ENCODE data around the gene GLA.

Gene GLA

GRCh38 chrX:101377547-101377946 is 30.2 kb downstream of the GLA start:
- H3K4ac ChIP-seq (ENCODE audit: low read length) = no peak overlapping the region
- H2AFZ ChIP-seq (ENCODE audit: low read length) = peak overlapping the region; percentile 23
- H3K4me2 ChIP-seq (ENCODE audit: insufficient read depth, low read length, poor library complexity, severe bottlenecking) = no peak overlapping the region
- no peak overlapping the region for H2BK15ac ChIP-seq (ENCODE audit: low read length)
- no peak overlapping the region for H2BK12ac ChIP-seq (ENCODE audit: low read length)
- no CpG with 5 or more reads among the region's 1 CpG for WGBS, 2 donors (ENCODE audit: extremely low coverage in 2 of 2, insufficient read length in 2 of 2, insufficient replicate concordance in 1 of 2)
- no peak overlapping the region for H4K91ac ChIP-seq (ENCODE audit: low read depth, low read length, poor library complexity)
- H3K4me1 ChIP-seq (ENCODE audit: control insufficient read depth in 2 of 2, insufficient read depth in 1 of 2, low read depth in 1 of 2, low read length in 2 of 2) = no peaks in the 10 kb centered on the region
- no peak overlapping the region for H3K18ac ChIP-seq (ENCODE audit: low read length)
- no peak overlapping the region for H3K14ac ChIP-seq (ENCODE audit: low read length)
- H2BK5ac ChIP-seq (ENCODE audit: low read length) = no peak overlapping the region
- H3K9ac ChIP-seq (ENCODE audit: low read depth, low read length, poor library complexity) = no peak overlapping the region
- no peak overlapping the region for H3K23ac ChIP-seq (ENCODE audit: low read depth, low read length, poor library complexity)
- no peak overlapping the region for H2BK120ac ChIP-seq (ENCODE audit: low read depth, low read length)
- H3K36me3 ChIP-seq (replicated peaks in 1 of 2; ENCODE audit: control insufficient read depth in 2 of 2, insufficient read depth in 2 of 2, low read length in 2 of 2) = no peaks in the 10 kb centered on the region
- no peak overlapping the region for H4K8ac ChIP-seq (ENCODE audit: low read depth, low read length)
- DNase-seq (ENCODE audit: low spot score) = no peak
- no peaks in the 10 kb centered on the region for H3K79me1 ChIP-seq (ENCODE audit: low read depth, low read length)
- H3K27ac ChIP-seq (replicated peaks; ENCODE audit: low read length) = no peak overlapping the region
- H2AK5ac ChIP-seq (ENCODE audit: low read depth, low read length) = no peak overlapping the region
- no peaks in the 10 kb centered on the region for H3K9me3 ChIP-seq (replicated peaks in 1 of 2; ENCODE audit: control insufficient read depth in 2 of 2, insufficient read depth in 1 of 2, low read depth in 1 of 2, low read length in 2 of 2)
- no peak overlapping the region for H3K4me3 ChIP-seq (ENCODE audit: low read length in 2 of 2)
- peaks cover 0 to 11% (median 0%) of the 10 kb centered on the region in 3 experiments for H3K27me3 ChIP-seq (ENCODE audit: control insufficient read depth in 3 of 3, insufficient read depth in 3 of 3, low read depth in 1 of 3, low read length in 3 of 3)

- Histone ChIP-seq H3K27me3 (ENCODE audit: control insufficient read depth in 3 of 3, insufficient read depth in 3 of 3, low read depth in 1 of 3, low read length in 3 of 3) (peaks cover 0 to 11% (median 0%) of the 10 kb centered on the region in 3 experiments), H3K4me3 (ENCODE audit: low read length in 2 of 2) (no peak overlapping the region), H4K8ac (ENCODE audit: low read depth, low read length) (no peak overlapping the region), H3K4me2 (ENCODE audit: insufficient read depth, low read length, poor library complexity, severe bottlenecking) (no peak overlapping the region), H3K4ac (ENCODE audit: low read length) (no peak overlapping the region), H3K23ac (ENCODE audit: low read depth, low read length, poor library complexity) (no peak overlapping the region), H4K91ac (ENCODE audit: low read depth, low read length, poor library complexity) (no peak overlapping the region), H3K14ac (ENCODE audit: low read length) (no peak overlapping the region), H3K36me3 (replicated peaks in 1 of 2; ENCODE audit: control insufficient read depth in 2 of 2, insufficient read depth in 2 of 2, low read length in 2 of 2) (no peaks in the 10 kb centered on the region), H3K9ac (ENCODE audit: low read depth, low read length, poor library complexity) (no peak overlapping the region), H2AK5ac (ENCODE audit: low read depth, low read length) (no peak overlapping the region), H3K79me1 (ENCODE audit: low read depth, low read length) (no peaks in the 10 kb centered on the region), H3K18ac (ENCODE audit: low read length) (no peak overlapping the region), H3K27ac (replicated peaks; ENCODE audit: low read length) (no peak overlapping the region), H2BK5ac (ENCODE audit: low read length) (no peak overlapping the region), H2BK120ac (ENCODE audit: low read depth, low read length) (no peak overlapping the region), H3K9me3 (replicated peaks in 1 of 2; ENCODE audit: control insufficient read depth in 2 of 2, insufficient read depth in 1 of 2, low read depth in 1 of 2, low read length in 2 of 2) (no peaks in the 10 kb centered on the region), H2AFZ (ENCODE audit: low read length) (peak overlapping the region; percentile 72), H2BK12ac (ENCODE audit: low read length) (no peak overlapping the region), H2BK15ac (ENCODE audit: low read length) (no peak overlapping the region), H3K4me1 (ENCODE audit: control insufficient read depth in 2 of 2, insufficient read depth in 1 of 2, low read depth in 1 of 2, low read length in 2 of 2) (peaks cover 0 to 2% of the 10 kb centered on the region in 2 donors)
- WGBS, 2 donors (ENCODE audit: extremely low coverage in 2 of 2, insufficient read length in 2 of 2, insufficient replicate concordance in 1 of 2) = no CpG with 5 or more reads among the region's 3 CpGs
- DNase-seq (ENCODE audit: low spot score) = no peak
Measured at GRCh38 chrX:101370888-101371504, 36.7 kb downstream of the GLA start.

- Histone ChIP-seq H3K4me3 (ENCODE audit: low read length in 2 of 2) (no peak overlapping the region), H3K36me3 (replicated peaks in 1 of 2; ENCODE audit: control insufficient read depth in 2 of 2, insufficient read depth in 2 of 2, low read length in 2 of 2) (no peaks in the 10 kb centered on the region), H2AFZ (ENCODE audit: low read length) (no peak overlapping the region), H3K9ac (ENCODE audit: low read depth, low read length, poor library complexity) (no peak overlapping the region), H3K14ac (ENCODE audit: low read length) (no peak overlapping the region), H2BK5ac (ENCODE audit: low read length) (no peak overlapping the region), H2BK120ac (ENCODE audit: low read depth, low read length) (no peak overlapping the region), H3K27me3 (ENCODE audit: control insufficient read depth in 3 of 3, insufficient read depth in 3 of 3, low read depth in 1 of 3, low read length in 3 of 3) (peaks cover 0 to 6% (median 0%) of the 10 kb centered on the region in 3 experiments), H3K4me2 (ENCODE audit: insufficient read depth, low read length, poor library complexity, severe bottlenecking) (no peak overlapping the region), H2BK12ac (ENCODE audit: low read length) (no peak overlapping the region), H4K8ac (ENCODE audit: low read depth, low read length) (no peak overlapping the region), H3K23ac (ENCODE audit: low read depth, low read length, poor library complexity) (no peak overlapping the region), H4K91ac (ENCODE audit: low read depth, low read length, poor library complexity) (no peak overlapping the region), H3K4ac (ENCODE audit: low read length) (no peak overlapping the region), H2BK15ac (ENCODE audit: low read length) (no peak overlapping the region), H3K4me1 (ENCODE audit: control insufficient read depth in 2 of 2, insufficient read depth in 1 of 2, low read depth in 1 of 2, low read length in 2 of 2) (peaks cover 0 to 2% of the 10 kb centered on the region in 2 donors), H3K9me3 (replicated peaks in 1 of 2; ENCODE audit: control insufficient read depth in 2 of 2, insufficient read depth in 1 of 2, low read depth in 1 of 2, low read length in 2 of 2) (no peaks in the 10 kb centered on the region), H3K79me1 (ENCODE audit: low read depth, low read length) (no peaks in the 10 kb centered on the region), H3K18ac (ENCODE audit: low read length) (no peak overlapping the region), H2AK5ac (ENCODE audit: low read depth, low read length) (no peak overlapping the region), H3K27ac (replicated peaks; ENCODE audit: low read length) (no peak overlapping the region)
- 100% methylated on average over 2 to 3 of the region's 6 CpGs for WGBS, 2 donors (ENCODE audit: extremely low coverage in 2 of 2, insufficient read length in 2 of 2, insufficient replicate concordance in 1 of 2)
- DNase-seq (ENCODE audit: low spot score) = no peak
Measured at GRCh38 chrX:101369687-101370086, 38.0 kb downstream of the GLA start.

- Histone ChIP-seq H3K23ac (ENCODE audit: low read depth, low read length, poor library complexity) (no peak overlapping the region), H3K9ac (ENCODE audit: low read depth, low read length, poor library complexity) (no peak overlapping the region), H2AK5ac (ENCODE audit: low read depth, low read length) (no peak overlapping the region), H4K91ac (ENCODE audit: low read depth, low read length, poor library complexity) (no peak overlapping the region), H2BK120ac (ENCODE audit: low read depth, low read length) (no peak overlapping the region), H3K9me3 (replicated peaks in 1 of 2; ENCODE audit: control insufficient read depth in 2 of 2, insufficient read depth in 1 of 2, low read depth in 1 of 2, low read length in 2 of 2) (no peaks in the 10 kb centered on the region), H3K18ac (ENCODE audit: low read length) (no peak overlapping the region), H2BK15ac (ENCODE audit: low read length) (no peak overlapping the region), H3K4me1 (ENCODE audit: control insufficient read depth in 2 of 2, insufficient read depth in 1 of 2, low read depth in 1 of 2, low read length in 2 of 2) (peaks cover 0 to 2% of the 10 kb centered on the region in 2 donors), H3K14ac (ENCODE audit: low read length) (no peak overlapping the region), H3K79me1 (ENCODE audit: low read depth, low read length) (no peaks in the 10 kb centered on the region), H3K4ac (ENCODE audit: low read length) (no peak overlapping the region), H2BK5ac (ENCODE audit: low read length) (no peak overlapping the region), H4K8ac (ENCODE audit: low read depth, low read length) (no peak overlapping the region), H3K4me3 (ENCODE audit: low read length in 2 of 2) (no peak overlapping the region), H3K27ac (replicated peaks; ENCODE audit: low read length) (no peak overlapping the region), H2AFZ (ENCODE audit: low read length) (no peak overlapping the region), H3K27me3 (ENCODE audit: control insufficient read depth in 3 of 3, insufficient read depth in 3 of 3, low read depth in 1 of 3, low read length in 3 of 3) (peaks cover 0 to 2% (median 0%) of the 10 kb centered on the region in 3 experiments), H2BK12ac (ENCODE audit: low read length) (no peak overlapping the region), H3K4me2 (ENCODE audit: insufficient read depth, low read length, poor library complexity, severe bottlenecking) (no peak overlapping the region), H3K36me3 (replicated peaks in 1 of 2; ENCODE audit: control insufficient read depth in 2 of 2, insufficient read depth in 2 of 2, low read length in 2 of 2) (no peaks in the 10 kb centered on the region)
- DNase-seq (ENCODE audit: low spot score) = no peak
Measured at GRCh38 chrX:101368800-101369199, 38.9 kb downstream of the GLA start.
